HCT116 (cell line): Measurements from ENCODE around the gene MEGF10.

Experiments
- CBX3 ChIP-seq: IDR thresholded peaks from 2 replicates; pipeline ENCODE4 v1.6.1; 2012; ENCODE audit warnings: low read depth
- CTCF ChIP-seq, 3 experiments: fragments of 200-600 bp in 1 of 3; sonication (generic) in 1 of 3; IDR thresholded peaks in 2 of 3; conservative IDR thresholded peaks in 1 of 3; 2 replicates each; pipeline ENCODE4 v1.5.1; 2012 to 2017; ENCODE audit warnings: low read depth in 2 of 3, low read length in 2 of 3, antibody characterized with exemption in 1 of 3, borderline replicate concordance in 1 of 3, control low read depth in 1 of 3, mild to moderate bottlenecking in 1 of 3, mixed read lengths in 1 of 3, mixed run types in 1 of 3, moderate library complexity in 1 of 3; ENCODE audit not compliant: insufficient read depth in 1 of 3
- ELF1 ChIP-seq: IDR thresholded peaks from 2 replicates; pipeline ENCODE4 v1.6.1; 2012; ENCODE audit warnings: low read depth, borderline replicate concordance
- EZH2phosphoT487 ChIP-seq: fragments of 200-600 bp; IDR thresholded peaks from 2 replicates; pipeline ENCODE4 v1.6.1; 2018; ENCODE audit warnings: antibody characterized with exemption, borderline replicate concordance
- FOSL1 ChIP-seq: IDR thresholded peaks from 2 replicates; pipeline ENCODE4 v1.6.1; 2012; ENCODE audit warnings: low read depth
- JUND ChIP-seq: IDR thresholded peaks from 2 replicates; pipeline ENCODE4 v1.6.1; 2012
- MAX ChIP-seq: IDR thresholded peaks from 2 replicates; pipeline ENCODE4 v1.6.1; 2012
- POLR2AphosphoS5 ChIP-seq: IDR thresholded peaks from 2 replicates; pipeline ENCODE4 v1.6.1; 2011; ENCODE audit warnings: mild to moderate bottlenecking, low read depth, low read length, moderate library complexity
- REST ChIP-seq: IDR thresholded peaks from 2 replicates; pipeline ENCODE4 v1.6.1; 2012; ENCODE audit warnings: low read depth
- SIN3A ChIP-seq: IDR thresholded peaks from 2 replicates; pipeline ENCODE4 v1.6.1; 2012; ENCODE audit warnings: low read depth
- TCF7L2 ChIP-seq: IDR thresholded peaks from 2 replicates; pipeline ENCODE4 v1.7.0; 2011; ENCODE audit warnings: borderline replicate concordance, inconsistent platforms; ENCODE audit not compliant: insufficient read depth, insufficient read length; ENCODE audit errors: extremely low read depth
- ZBTB33 ChIP-seq: IDR thresholded peaks from 2 replicates; pipeline ENCODE4 v1.6.1; 2011; ENCODE audit warnings: mild to moderate bottlenecking, low read length, moderate library complexity; ENCODE audit not compliant: insufficient replicate concordance; ENCODE audit errors: extremely low read depth

DNA sequence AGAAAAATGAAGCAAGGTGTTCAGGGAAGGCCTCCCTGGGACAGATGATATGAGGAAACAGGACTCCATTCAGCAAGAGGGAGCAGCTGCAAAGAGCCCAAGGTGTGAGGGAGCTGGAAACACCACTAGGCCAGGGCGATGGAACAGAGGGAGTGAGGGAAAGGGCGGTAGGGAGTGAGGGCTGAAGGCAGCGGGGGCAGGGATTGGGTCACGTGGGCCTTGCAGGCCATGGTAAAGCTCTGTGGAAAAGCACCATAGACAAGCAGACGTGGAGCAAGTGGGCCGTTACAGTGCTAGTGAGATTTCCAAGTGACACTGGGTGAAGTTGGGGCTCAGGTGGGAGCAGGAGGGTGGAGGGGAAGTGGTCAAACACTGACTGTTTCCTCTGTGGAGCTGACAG is 216.0 kb downstream of the MEGF10 start:
- TF ChIP-seq POLR2AphosphoS5 (no peak), ELF1 (no peak), CTCF (IDR thresholded peaks at IDR 0.05 in 2 of 3, conservative IDR thresholded peaks at IDR 0.05 in 1 of 3; ENCODE audit: borderline replicate concordance in 1 of 3, insufficient read depth in 1 of 3, low read depth in 2 of 3, low read length in 2 of 3) (no peak), SIN3A (no peak), CBX3 (no peak), FOSL1 (no peak), TCF7L2 (no peak), ZBTB33 (no peak), JUND (no peak), EZH2phosphoT487 (no peak), MAX (no peak), REST (no peak)
